PC-3 (cell line): ENCODE results near the gene MSH3. TPM values are rescaled to one million over a fixed set of nuclear protein-coding genes. Genes with fewer than 3 reads are reported as not detected.

Experiments
- ATAC-seq: fragments of 200-7000 bp; cut with Tn5 transposase; 2 replicates; pipeline ENCODE4 v1.9.1; 2020; ENCODE audit warnings: mild to moderate bottlenecking, moderate library complexity
- BruUV-seq: library from RNA; stranded (reverse); fragments of 400-500 nt; replicated peaks from 2 replicates; lab custom pipeline; 2021; lab: Mats Ljungman, UMichigan
- CTCF ChIA-PET: fragments of 300-600 bp; sonication (Branson Sonifier 250); formaldehyde crosslinking; loops from one replicate; lab custom pipeline; 2022; ENCODE audit warnings: antibody characterized with exemption; lab: Charles Lee
- POLR2A ChIA-PET: fragments of 300-600 bp; sonication (Branson Sonifier 250); formaldehyde crosslinking; loops from one replicate; lab custom pipeline; 2022; ENCODE audit warnings: antibody characterized with exemption; ENCODE audit not compliant: unreplicated experiment; lab: Charles Lee
- DNase-seq: peaks from one replicate; pipeline ENCODE4 v3.0.0-alpha.2; 2015
- H2AFZ ChIP-seq: fragments of 300-600 bp; sonication (generic); 2 replicates; pipeline ENCODE4 v1.6.0; 2016; ENCODE audit warnings: antibody characterized with exemption, low read length
- H3F3A ChIP-seq: fragments of 300-600 bp; sonication (generic); one replicate; pipeline ENCODE4 v1.6.0; 2017; ENCODE audit warnings: antibody characterized with exemption, low read length, control low read depth, mild to moderate bottlenecking; ENCODE audit not compliant: unreplicated experiment
- H3K27ac ChIP-seq: fragments of 300-600 bp; sonication (generic); 2 replicates; pipeline ENCODE4 v1.5.1; 2016; ENCODE audit warnings: mild to moderate bottlenecking, low read length
- H3K27me3 ChIP-seq: fragments of 300-600 bp; sonication (generic); 2 replicates; pipeline ENCODE4 v1.6.1; 2016; ENCODE audit warnings: low read length, mixed read lengths
- H3K36me3 ChIP-seq: fragments of 300-600 bp; sonication (generic); 2 replicates; pipeline ENCODE4 v1.6.1; 2016; ENCODE audit warnings: low read depth, mixed run types, low read length, mixed read lengths
- H3K4me1 ChIP-seq: fragments of 300-600 bp; sonication (generic); 2 replicates; pipeline ENCODE4 v1.5.1; 2016; ENCODE audit warnings: low read length; ENCODE audit not compliant: insufficient read depth
- H3K4me2 ChIP-seq: fragments of 300-600 bp; sonication (generic); 2 replicates; pipeline ENCODE4 v1.6.0; 2016; ENCODE audit warnings: low read length
- H3K4me3 ChIP-seq: fragments of 300-600 bp; sonication (generic); 2 replicates; pipeline ENCODE4 v1.5.1; 2016; ENCODE audit warnings: mild to moderate bottlenecking, low read length, mixed read lengths
- H3K79me2 ChIP-seq: fragments of 300-600 bp; sonication (generic); 2 replicates; pipeline ENCODE4 v1.6.1; 2017; ENCODE audit warnings: low read length, mixed read lengths
- H3K9ac ChIP-seq: fragments of 300-600 bp; sonication (generic); 2 replicates; pipeline ENCODE4 v1.6.0; 2016; ENCODE audit warnings: mild to moderate bottlenecking, low read length
- H3K9me2 ChIP-seq: fragments of 300-600 bp; sonication (generic); replicated peaks from 2 replicates; pipeline ENCODE4 v1.6.1; 2016; ENCODE audit warnings: mixed run types, low read length, mixed read lengths
- H3K9me3 ChIP-seq: fragments of 300-600 bp; sonication (generic); 2 replicates; pipeline ENCODE4 v1.6.1; 2016; ENCODE audit warnings: low read length, mixed read lengths
- H4K20me1 ChIP-seq: fragments of 300-600 bp; sonication (generic); 2 replicates; pipeline ENCODE4 v1.6.1; 2016; ENCODE audit warnings: low read length, mixed read lengths
- CTCF ChIP-seq: fragments of 300-600 bp; sonication (generic); conservative IDR thresholded peaks from 2 replicates; pipeline ENCODE4 v1.5.1; 2017; ENCODE audit warnings: antibody characterized with exemption, low read depth, mild to moderate bottlenecking, low read length
- EZH2 ChIP-seq: fragments of 300-600 bp; sonication (generic); IDR thresholded peaks from one replicate; pipeline ENCODE4 v1.6.1; 2017; ENCODE audit warnings: antibody characterized with exemption, mild to moderate bottlenecking, low read length; ENCODE audit not compliant: unreplicated experiment
- EZH2phosphoT487 ChIP-seq: fragments of 300-600 bp; sonication (generic); IDR thresholded peaks from 2 replicates; pipeline ENCODE4 v1.6.1; 2018; ENCODE audit warnings: mild to moderate bottlenecking, antibody characterized with exemption, low read length, borderline replicate concordance
- intact Hi-C: fragments of 100-400 bp; cut with micrococcal nuclease; formaldehyde crosslinking; loops from 2 replicates; pipeline ENCODE4 v1.9.0; 2023
- total RNA-seq: library from RNA; depleted of rRNA; stranded (reverse); fragments of >200 nt; gene quantifications from 2 replicates; pipeline ENCODE4 v1.2.3, GENCODE V29; 2014

The MSH3 gene
- total RNA-seq, 1 experiment from 2014 or later, result 9.0 TPM

- Histone ChIP-seq H3K4me3 (no peak overlapping the region), H3K79me2 (no peaks in the 10 kb centered on the region), H4K20me1 (no peaks in the 10 kb centered on the region), H3K27me3 (no peaks in the 10 kb centered on the region), H2AFZ (no peak overlapping the region), H3K9ac (no peak overlapping the region), H3K9me3 (no peaks in the 10 kb centered on the region), H3K4me2 (no peak overlapping the region), H3F3A (no peaks in the 10 kb centered on the region), H3K27ac (no peak overlapping the region), H3K36me3 (no peaks in the 10 kb centered on the region), H3K4me1 (no peaks in the 10 kb centered on the region), H3K9me2 (no peaks in the 10 kb centered on the region)
- ChIA-PET POLR2A (no interaction called here), CTCF (no interaction called here)
- no peak for DNase-seq
- no TSS peak for BruUV-seq
- intact Hi-C loops, result no loop called here
- TF ChIP-seq EZH2 (no peak), EZH2phosphoT487 (no peak), CTCF (no peak)
- no peak for ATAC-seq
Observed at GRCh38 chr5:80754900-80755299, 100.4 kb downstream of the MSH3 start.

- no peaks in the 10 kb centered on the region for H3K27me3 ChIP-seq
- ChIA-PET CTCF (no interaction called here), POLR2A (no interaction called here)
- H3K9me2 ChIP-seq, result no peaks in the 10 kb centered on the region
- no peak overlapping the region for H3K9ac ChIP-seq
- H3K4me2 ChIP-seq, result no peak overlapping the region
- TF ChIP-seq EZH2 (no peak), EZH2phosphoT487 (no peak), CTCF (no peak)
- H4K20me1 ChIP-seq, result no peaks in the 10 kb centered on the region
- no peaks in the 10 kb centered on the region for H3K36me3 ChIP-seq
- no peak overlapping the region for H3K27ac ChIP-seq
- no peaks in the 10 kb centered on the region for H3K4me1 ChIP-seq
- H2AFZ ChIP-seq, result no peak overlapping the region
- no peaks in the 10 kb centered on the region for H3K79me2 ChIP-seq
- BruUV-seq, result no TSS peak
- no peak overlapping the region for H3K4me3 ChIP-seq
- no peaks in the 10 kb centered on the region for H3F3A ChIP-seq
- ATAC-seq (no peak), DNase-seq (no peak)
- intact Hi-C loops, result no loop called here
- no peaks in the 10 kb centered on the region for H3K9me3 ChIP-seq
Observed at GRCh38 chr5:80755626-80756025, 101.2 kb downstream of the MSH3 start.

- H3K9me2 ChIP-seq, result no peaks in the 10 kb centered on the region
- TF ChIP-seq EZH2phosphoT487, result no peak
- no peak for TF ChIP-seq EZH2
- TF ChIP-seq CTCF, result no peak
- intact Hi-C loops, result no loop called here
- H3K36me3 ChIP-seq, result no peaks in the 10 kb centered on the region
- no peaks in the 10 kb centered on the region for H4K20me1 ChIP-seq
- no peak overlapping the region for H3K4me3 ChIP-seq
- ATAC-seq (no peak), DNase-seq (no peak)
- H3K9me3 ChIP-seq, result no peaks in the 10 kb centered on the region
- ChIA-PET CTCF (no interaction called here), POLR2A (no interaction called here)
- no peaks in the 10 kb centered on the region for H3K27me3 ChIP-seq
- no peak overlapping the region for H3K9ac ChIP-seq
- no peaks in the 10 kb centered on the region for H3K79me2 ChIP-seq
- H3K4me1 ChIP-seq, result no peaks in the 10 kb centered on the region
- no TSS peak for BruUV-seq
- no peak overlapping the region for H3K4me2 ChIP-seq
- no peak overlapping the region for H2AFZ ChIP-seq
- H3F3A ChIP-seq, result no peaks in the 10 kb centered on the region
- no peak overlapping the region for H3K27ac ChIP-seq
Observed at GRCh38 chr5:80756292-80756691, 101.8 kb downstream of the MSH3 start.
